ENCODE results near the gene MCC.

The MCC gene

DNA sequence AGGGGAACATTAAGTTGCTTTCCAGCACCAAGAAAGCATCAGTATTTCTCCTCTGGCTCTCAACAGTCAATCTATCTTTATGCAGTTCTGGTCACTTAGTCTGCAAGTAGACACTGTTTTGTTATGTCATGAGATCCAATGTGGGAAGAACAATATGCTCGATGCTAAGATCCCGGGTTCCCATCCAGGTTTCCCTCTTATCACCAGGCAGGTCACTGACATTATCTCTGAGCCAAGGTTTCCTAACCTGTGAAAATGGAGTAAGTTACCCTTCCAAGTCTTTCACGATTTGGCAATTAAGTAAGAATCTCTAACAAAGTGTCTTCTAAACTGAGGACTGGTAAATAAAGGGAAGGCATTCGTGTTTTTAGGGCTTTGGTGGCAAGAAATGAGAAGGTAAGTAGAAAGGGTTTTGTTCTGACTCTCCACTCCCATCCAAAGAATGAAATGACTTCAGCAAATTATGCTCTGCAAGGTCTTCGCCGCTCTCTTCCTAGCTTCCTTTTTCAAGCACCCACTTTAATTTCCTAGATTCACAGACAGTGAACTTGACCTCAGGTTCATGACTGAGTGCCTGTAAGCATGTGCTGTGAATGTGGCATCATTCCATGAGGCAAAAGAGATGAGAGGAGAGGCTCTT is 425.3 kb downstream of the MCC start:
- no peak for DNase-seq

DNA sequence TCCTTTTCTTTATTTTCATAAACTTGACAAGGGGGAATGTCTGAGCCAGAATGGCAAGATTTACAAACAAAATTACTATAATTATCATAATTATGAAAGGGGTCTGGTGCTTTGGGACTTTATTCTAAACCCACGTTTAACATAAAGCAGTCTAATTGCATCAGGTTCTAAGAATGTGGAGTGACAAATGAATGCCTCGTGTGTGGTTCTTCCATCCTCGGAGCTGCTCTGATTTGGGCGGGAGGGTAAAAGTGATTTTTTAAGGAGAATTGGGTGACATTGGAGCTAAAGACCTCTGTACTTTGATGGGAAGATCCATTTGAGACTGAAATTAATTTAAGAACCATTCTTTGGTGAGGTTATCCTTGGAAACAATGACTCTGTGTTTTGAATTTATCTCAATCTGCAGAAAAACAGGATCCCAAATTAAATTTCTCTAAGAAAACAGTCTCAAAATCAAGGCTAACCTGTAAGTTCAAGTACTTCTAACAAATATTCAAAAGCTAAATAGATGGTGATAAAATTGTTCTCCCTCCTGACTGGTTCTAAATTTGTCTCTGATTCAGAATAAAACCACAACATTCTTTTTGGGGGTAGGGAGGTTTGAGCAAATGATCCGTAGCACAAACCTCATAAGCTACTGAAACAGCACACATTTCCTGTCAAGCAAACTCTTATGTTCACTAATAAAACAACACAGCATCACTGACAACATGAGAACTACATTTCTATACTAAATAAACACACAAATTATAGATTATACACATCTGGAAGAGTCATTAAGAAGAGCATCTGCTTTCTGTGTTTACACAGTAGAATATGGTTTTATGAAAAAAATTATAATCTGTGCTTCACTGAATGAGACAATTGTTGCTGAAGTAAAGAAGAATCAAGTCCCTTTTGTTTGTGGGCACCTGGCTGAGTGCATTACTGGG is 426.1 kb downstream of the MCC start:
- DNase-seq = no peak

DNA sequence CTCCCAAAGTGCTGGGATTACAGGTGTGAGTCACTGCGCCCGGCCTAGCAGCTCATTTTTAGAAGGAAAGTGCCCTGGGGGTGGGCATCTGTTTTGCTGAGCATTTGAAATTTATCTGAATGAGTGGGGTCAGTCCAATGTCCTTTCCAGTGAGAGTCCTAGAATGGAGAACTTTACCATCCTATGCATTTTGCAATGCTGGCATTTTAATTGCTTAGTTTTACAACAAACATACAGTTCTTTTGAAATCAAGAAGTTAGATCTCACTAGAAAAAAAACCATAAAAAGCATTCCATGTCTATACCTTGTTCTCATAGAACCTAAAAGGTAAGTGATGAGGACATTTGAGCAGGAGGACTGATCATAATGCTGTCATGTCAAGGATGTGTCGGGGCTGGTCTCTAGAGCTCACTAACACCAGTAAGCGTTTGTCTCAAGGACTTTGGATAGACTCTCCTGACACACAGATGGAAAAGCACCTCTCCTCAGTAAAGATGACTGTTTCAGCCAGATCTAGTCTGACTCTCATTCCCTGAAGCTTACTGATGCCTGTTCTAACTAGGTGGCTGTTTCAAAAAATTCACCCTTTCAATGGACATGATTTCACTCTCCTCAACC is 427.7 kb downstream of the MCC start:
- no peak for DNase-seq

DNA sequence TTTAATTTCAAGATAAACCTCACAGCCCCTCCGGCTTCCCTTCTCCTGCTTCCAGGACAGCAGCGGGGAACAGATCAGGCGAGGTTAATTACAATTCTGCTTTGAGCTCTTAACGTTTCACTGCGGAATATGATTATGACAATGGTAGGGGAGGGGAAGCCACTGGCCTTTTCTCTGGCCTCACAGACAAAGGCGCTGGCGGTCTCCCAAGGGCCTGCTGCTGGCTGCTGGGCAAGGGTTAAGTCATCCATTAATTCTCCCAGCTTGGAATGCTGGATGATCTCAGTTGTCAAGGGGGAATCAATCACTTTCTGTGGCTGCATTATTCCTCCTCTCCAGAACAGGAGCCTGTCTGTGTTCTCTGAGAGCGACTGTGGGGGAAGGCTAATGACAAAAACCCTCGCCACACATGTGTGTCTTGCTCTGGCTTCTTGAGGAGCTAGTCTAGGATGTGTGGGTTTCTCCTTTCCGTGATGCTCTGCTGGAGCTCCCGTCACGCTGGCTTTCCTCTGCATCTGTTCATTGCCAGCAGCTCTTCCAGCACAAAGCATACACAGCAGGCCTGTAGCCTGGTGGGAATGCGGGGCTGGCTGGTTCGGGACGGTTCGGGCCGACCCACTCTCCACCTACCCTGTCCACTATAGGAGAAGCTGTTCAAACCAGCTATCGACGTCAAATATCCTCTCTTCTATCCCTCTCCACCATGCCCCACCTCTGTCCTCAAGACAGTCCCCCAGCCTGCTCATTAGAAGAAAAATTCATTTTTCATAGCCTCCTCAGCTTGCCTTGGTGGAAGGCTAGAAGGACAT is 428.8 kb downstream of the MCC start:
- no peak for DNase-seq

DNA sequence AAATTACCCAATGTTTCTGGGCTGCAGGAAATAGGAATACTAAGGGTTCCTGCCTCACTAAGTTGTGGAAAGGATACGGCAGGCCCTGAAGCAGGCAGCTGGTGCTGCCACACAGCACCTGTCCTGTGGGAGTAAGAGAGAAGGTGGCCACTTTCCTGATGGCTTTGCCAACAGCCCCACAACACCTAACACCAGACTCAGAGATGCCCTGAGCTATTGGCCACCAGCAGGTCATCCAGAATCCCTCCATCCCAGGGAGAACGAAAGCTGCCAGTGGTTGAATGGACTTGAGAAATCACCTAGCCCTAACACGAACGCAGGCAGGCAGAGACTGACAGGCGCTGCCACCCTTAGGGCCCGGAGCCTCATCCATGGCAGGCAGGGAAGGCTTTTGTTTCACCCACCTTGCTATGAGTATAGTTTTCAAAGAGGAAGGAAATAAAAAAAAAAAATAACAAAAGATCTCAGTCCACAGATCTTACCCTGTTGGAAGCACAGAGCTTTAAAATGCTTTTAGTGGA is 429.5 kb downstream of the MCC start:
- no peak for DNase-seq

DNA sequence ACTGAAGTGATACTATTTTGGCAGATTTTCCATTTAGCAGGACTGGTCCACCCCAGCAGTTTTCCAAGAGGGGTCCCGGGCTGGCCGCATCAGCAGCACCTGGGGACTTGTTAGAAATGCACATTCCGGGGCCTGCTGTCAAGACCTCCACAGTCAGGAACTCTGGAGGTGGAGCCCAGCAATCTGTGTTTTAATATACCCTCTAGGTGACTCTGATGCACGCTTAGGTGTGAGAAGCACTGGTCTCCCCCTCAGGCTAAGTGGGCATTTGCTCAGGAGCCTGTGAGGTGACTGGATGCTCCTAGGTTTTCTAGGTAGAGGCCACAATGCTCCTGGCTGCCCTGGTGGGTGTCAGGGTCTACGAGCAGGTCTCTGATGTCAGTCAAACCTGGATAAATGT is 430.0 kb downstream of the MCC start:
- no peak for DNase-seq

DNA sequence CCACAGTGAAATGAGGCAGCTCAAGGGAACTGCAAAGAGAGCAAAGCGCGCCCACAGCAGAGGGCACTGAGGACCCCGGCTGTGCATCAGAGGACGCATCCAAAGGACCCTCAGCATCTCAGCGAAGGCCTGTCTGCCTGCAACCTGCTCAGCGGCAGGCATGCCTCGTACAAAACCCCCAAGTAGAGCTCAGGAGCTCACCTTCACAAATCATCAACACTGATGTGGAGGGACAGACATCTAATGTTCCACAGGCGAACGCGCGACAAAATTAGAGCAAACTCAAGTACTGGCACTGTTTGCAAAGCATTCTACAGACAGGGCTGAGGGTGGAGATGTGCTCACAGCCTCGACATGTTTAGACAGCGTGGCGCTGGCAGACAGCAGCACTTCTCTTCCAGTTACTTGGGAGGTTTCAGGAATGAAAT is 430.7 kb downstream of the MCC start:
- DNase-seq = no peak

DNA sequence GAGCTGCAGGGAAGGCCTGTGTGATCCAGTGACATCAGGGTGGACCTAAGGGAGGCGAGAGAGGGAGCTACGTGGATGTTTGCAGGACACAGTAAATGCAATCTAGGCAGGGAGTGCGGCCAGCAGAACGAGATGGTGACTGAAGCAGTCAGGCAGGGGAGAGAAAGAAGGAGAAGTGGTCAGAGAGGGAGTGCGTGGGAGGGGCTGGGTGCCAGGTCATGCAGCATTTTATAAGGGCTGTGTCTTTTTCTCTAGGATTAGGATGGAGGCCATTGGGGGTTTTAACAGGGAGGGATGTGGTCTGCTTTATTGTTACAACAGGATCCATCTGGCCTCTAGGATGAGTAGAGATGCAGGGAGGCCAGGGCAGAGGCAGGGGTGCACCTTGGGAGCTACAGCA is 431.3 kb downstream of the MCC start:
- DNase-seq = no peak

DNA sequence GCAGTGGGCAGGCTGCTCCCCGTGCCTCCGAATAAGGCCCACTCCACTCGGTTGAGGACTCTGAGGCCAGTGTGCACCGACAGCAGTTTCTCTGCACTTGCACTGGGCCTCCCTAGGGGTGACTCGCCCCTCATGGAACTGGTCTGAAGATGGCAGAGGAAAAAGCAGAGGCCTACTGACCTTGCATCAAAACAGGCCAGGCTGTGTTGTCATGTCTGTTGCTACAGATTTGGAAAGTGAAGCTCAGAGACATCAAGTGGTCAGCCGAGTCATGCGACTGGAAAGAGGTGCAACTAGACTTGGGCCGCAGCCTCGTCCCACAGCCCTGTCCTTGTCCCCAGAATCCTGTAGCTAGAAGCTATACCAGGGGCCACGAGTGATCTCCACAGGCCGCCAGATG is 433.4 kb downstream of the MCC start:
- no peak for DNase-seq

DNA sequence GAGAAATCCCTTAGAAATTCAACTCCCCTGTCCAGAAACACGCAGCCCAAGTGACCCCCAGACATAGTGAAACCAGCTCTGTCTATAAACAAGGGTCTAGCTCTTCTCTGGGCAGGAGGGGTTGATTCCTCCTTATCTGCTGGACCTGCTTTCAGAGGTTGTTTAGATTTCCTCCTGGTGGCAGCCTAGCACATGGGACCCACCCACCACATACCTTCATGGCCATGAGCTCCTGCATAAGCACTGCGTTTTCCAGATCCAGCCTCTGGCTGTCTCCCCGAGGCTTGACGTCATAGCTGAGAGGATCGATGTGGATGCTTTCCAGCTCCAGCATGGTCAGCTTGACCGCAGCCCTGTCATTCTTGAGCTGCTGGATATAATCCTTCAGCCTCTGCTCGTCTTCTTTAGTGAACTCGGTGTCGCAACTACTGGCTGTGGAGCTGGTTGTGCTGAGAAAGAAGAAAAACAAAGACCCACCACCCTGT is 434.7 kb downstream of the MCC start:
- no peak for DNase-seq

DNA sequence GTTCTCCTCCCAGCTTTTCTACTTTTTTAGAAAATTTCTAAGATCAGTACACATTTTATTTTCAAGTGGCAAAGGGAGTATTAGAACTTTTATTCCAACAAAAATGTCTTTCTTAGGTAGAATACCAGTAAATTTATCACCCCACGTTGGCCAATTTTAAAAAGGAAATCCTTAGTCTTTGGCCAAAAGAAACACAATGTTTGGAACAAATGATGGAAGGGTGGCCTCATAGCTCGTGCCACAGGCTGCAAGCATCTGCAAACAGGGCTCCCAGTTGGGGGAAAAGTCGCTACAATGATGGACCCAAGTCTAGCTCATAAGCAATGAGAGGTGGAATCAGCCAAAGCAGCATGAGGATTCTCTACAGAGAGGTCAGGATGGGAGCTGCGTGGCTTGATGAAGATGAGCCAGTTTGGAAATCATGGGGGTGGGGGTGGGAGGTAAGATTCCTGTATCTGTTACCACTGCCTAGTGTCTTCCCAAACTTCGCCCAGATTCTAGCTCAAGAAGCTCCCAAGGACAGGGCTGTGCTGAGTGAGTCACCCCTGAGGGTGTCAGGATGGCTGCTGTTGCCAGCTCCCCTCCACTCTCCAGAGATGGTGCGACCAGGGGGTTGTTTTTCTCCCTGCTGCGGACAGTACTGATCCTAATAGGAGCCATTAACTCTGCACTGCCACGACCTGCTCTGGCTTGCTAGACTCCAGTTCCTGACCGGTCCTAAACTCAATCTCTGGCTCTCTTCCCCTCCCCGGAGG is 436.0 kb downstream of the MCC start:
- no peak for DNase-seq

DNA sequence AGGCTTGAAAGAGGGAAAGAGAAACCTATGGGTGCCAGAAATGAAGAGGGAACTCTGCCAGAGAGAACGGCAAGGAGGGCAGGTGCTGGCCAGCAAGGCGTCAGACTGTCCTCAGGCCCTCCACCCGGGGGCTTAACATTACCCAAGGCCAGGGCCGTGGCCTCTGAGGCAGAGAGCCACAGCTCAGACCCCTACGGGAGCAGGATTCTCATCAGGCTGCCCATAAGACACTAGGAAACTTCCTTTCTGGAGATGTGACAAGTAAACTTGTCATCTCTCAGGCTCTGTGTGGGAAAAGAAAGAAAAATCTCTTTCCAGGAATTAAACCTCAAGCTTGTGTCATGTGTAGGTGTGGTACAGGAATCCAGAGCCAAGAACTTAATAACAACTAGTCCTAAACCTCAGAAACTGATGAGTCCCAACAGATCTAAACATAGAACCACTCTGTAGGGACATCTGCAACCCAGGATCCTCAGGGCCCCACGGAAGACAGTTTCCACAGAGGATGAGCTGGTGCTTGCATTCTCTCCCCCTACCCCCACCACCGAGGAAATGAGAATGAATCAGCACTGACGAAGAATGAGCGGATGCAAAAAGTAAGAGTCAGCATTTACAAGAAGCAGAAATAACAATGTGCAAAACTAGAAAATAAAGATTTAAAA is 437.4 kb downstream of the MCC start:
- DNase-seq = no peak

DNA sequence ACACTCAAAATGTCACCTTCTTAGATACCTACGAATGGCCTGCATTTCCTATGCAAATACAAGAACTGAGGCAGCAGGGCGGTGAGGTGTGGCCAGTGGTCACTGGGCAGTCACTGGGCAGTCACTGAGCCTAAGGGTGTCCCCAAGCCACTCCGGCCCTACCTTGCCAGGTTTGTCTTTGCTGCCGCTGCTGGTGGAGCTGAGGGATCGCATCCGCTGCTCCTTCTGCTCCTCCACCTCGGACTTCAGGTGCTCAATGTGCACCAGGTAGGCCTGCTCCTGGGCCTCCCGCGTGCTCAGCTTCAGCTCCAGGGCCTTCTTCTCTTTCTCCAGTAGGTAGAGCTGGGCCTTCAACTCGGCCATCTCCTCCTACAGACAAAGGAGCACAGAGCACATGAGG is 439.3 kb downstream of the MCC start:
- no peak for DNase-seq

DNA sequence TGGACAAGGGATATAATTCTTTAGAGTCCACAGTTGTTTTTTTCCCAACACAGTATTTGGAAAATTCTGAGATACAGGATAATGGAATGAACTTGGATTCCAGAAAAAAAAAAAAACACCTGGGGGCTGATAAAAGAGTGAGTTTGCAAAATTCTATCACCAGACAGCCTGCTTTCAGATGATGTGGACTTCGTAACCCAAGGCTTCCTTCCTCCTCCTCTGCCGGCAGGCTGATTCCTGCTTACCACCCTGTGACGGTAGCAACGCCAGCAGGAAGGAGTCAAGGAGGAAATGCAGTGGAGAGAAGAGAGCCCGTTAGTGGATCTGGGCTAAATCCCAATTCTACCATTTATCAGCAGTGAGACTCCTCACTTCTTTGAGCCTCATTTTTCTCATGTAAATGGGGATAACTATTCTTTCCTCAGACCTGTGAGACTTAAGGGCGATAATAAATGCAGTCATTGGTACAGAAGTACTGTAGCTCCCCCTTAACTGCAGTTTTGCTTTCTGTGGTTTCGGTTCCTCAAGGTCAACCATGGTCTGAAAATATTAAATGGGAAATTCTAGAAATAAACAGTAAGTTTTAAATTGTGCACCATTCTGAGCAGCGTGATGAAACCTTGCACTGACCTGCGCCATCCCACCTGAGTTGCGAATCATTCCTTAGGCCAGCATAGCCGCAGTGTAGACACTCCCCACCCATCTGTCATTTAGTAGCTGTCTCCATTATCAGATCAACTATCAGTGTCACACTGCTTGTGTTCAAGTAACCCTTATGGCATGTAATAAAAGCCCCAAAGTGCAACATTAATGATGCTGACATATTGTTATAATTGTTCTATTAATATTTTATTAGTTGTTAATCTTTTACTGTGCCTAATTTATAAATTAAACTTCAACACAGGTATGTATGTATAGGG is 440.3 kb downstream of the MCC start:
- no peak for DNase-seq

DNA sequence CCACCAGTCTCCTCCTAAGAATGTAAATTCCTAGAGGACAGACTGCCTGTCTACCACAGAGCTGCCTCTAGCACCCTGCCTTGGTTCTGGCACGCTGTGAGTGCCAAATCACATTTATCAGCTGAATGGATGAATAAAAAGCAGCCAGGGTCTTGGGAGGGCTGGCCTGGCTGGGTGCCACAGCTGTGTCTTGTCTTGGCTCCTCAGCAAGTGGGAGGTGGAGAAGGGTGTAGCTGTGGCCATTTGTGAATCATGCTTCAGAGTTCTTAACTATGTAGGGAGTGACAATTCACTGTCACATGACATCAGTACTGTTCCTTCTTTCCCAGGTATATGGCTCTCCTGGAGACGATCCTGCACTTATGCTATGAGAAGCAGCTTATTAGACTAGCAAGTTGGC is 441.0 kb downstream of the MCC start:
- no peak for DNase-seq

DNA sequence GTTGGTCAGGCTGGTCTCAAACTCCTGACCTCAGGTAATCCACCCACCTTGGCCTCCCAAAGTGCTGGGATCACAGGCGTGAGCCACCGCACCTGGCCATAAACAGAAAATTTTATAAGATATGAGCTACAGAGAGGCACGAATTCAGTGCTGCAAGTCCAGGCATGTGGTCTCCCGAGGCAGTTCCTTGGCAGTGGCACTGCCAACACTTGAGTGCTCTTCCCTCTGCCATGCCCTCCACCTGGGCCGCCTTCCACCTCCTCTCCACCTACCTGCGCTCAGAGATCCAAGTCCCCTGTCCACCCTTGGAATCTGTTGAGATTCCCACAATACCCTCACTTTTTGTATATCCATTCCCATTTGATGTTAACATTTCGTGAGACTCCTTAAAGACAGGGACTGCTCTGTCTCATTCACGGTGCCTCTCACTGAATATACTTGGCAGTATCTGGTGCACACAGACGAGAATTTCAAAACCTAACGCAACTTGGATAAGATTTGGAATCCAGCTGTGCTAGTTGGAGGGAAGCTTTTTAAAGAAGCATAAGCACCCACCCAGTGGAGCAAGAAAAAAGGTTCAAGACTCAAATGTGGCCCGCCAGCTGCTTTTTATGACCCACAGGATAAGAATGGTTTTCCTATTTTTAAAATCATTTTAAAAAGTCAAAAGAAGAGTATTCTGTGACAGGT is 443.3 kb downstream of the MCC start:
- no peak for DNase-seq

DNA sequence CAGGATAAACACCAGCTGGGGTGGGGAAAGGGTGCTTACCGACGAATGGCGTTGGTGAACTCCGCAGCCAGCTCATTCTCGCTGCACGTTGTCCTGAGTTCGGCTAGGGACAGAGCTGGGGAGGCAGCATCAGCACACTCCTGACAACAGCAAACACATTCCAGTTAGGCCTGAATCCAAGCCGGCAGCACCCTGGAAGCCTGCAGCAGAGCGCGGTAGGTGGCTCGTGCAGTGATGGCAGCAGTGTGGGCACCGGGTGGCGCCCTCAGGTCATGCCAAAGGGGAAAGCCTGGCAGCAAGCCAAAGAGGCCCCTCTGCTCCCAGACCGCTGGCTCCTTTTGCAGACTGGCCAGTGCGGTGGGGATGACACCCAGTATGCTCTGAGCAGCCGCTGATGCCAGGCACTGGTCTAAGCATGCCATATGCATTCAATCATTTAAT is 444.7 kb downstream of the MCC start:
- no peak for DNase-seq

DNA sequence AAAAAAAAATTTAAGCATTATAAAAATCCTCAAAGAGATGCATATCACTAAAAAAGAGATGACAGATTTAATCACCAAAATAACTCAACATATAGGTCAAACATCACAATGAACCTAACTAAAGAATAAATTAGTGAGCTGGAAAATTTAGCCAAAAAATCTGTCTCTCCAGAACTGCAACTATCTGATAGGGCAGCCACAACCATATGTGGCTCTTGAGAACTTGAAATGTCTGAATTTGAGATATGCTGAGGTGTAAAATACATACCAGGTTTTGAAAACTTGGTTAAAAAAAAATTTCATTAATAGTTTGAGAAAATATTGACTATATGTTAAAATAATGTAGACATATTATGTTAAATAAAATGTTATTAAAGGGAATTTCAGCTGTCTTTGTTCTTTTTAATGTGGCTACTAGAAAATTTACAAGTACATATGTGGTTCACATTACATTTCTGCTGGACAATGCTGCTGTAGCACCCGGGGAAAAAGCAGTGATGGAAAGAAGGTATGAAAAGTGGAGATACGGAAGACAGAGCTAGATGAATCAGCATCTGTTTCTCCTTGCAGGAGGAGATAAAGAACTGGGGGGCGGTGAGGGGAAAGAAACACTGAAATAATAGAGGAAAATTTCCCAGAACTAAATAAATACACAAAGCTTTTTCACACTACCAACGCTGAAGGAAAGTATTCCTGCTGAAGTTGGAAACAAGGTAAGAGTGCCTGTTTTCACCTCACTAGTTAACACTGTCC is 445.6 kb downstream of the MCC start:
- no peak for DNase-seq
